Measurements from ENCODE around the gene ALAD.

ALAD gene

DNA sequence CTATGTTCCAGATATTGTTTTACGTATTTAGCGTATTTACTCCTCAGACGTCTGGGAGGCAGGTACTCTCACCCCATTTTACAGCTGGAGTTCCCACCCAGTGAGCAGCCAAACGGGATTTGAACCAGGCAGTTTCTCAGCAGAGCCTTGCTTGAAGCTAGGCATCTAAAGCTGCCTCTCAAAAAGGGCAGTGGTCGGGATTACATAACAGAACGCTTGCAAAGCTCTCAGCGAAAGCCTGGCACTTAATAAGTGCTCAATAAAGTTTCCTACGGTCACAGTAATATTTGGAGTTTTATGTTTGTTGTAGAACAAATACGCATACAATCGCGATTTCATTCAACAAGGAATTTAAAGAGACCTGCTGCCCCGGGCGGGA, 52.0 kb downstream of the ALAD start:
- no peak overlapping the region for H3K9ac ChIP-seq (ENCODE audit: low read length)
- H3K4me3 ChIP-seq (ENCODE audit: low read length) = peak overlapping the region; percentile 90
- no peaks in the 10 kb centered on the region for H3K36me3 ChIP-seq (replicated peaks; ENCODE audit: low read depth, low read length)
- H3K4me2 ChIP-seq (ENCODE audit: low read length) = peak overlapping the region; percentile 97
- no peak for TF ChIP-seq EZH2phosphoT487 (IDR thresholded peaks at IDR 0.05; ENCODE audit: low read depth)
- TF ChIP-seq, protein P1, sequence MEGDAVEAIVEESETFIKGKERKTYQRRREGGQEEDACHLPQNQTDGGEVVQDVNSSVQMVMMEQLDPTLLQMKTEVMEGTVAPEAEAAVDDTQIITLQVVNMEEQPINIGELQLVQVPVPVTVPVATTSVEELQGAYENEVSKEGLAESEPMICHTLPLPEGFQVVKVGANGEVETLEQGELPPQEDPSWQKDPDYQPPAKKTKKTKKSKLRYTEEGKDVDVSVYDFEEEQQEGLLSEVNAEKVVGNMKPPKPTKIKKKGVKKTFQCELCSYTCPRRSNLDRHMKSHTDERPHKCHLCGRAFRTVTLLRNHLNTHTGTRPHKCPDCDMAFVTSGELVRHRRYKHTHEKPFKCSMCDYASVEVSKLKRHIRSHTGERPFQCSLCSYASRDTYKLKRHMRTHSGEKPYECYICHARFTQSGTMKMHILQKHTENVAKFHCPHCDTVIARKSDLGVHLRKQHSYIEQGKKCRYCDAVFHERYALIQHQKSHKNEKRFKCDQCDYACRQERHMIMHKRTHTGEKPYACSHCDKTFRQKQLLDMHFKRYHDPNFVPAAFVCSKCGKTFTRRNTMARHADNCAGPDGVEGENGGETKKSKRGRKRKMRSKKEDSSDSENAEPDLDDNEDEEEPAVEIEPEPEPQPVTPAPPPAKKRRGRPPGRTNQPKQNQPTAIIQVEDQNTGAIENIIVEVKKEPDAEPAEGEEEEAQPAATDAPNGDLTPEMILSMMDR (IDR thresholded peaks at IDR 0.05; ENCODE audit: low read depth, low read length) = no peak
- H3K27me3 ChIP-seq (ENCODE audit: low read depth, low read length) = no peaks in the 10 kb centered on the region
- no peak overlapping the region for H3K27ac ChIP-seq (ENCODE audit: low read length)
- no peaks in the 10 kb centered on the region for H4K20me1 ChIP-seq (ENCODE audit: insufficient read depth, low read length)
- H3K4me1 ChIP-seq (ENCODE audit: low read length) = peaks cover 34% of the 10 kb centered on the region
- no peaks in the 10 kb centered on the region for H3K9me3 ChIP-seq (ENCODE audit: insufficient read depth, low read length)
- no peak overlapping the region for H2AFZ ChIP-seq (ENCODE audit: low read depth, low read length)
- no peaks in the 10 kb centered on the region for H3K79me2 ChIP-seq (ENCODE audit: low read length)

DNA sequence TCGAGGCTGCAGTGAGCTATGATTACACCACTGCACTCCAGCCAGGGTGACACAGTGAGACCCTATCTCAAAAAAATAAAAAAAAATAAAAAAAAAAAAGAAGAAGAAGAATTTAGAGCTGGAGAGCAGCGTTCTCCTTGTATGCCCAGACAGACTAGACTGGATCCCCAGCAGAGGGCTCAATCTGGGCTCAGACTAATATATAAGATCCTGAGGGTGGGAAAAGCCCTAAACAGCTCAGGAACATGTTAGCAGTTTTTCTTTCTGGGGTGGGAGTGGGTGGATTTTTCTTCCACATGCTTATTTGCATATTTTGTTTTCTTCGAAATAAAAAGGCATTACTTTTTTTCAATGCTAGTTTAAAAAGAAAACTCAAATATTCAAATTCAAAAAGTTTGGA, 52.6 kb downstream of the ALAD start:
- Histone ChIP-seq H3K4me2 (ENCODE audit: low read length) (no peak overlapping the region), H3K36me3 (replicated peaks; ENCODE audit: low read depth, low read length) (no peaks in the 10 kb centered on the region), H3K9me3 (ENCODE audit: insufficient read depth, low read length) (no peaks in the 10 kb centered on the region), H4K20me1 (ENCODE audit: insufficient read depth, low read length) (no peaks in the 10 kb centered on the region), H3K4me3 (ENCODE audit: low read length) (no peak overlapping the region), H2AFZ (ENCODE audit: low read depth, low read length) (no peak overlapping the region), H3K4me1 (ENCODE audit: low read length) (peaks cover 34% of the 10 kb centered on the region), H3K9ac (ENCODE audit: low read length) (no peak overlapping the region), H3K27me3 (ENCODE audit: low read depth, low read length) (no peaks in the 10 kb centered on the region), H3K79me2 (ENCODE audit: low read length) (no peaks in the 10 kb centered on the region), H3K27ac (ENCODE audit: low read length) (no peak overlapping the region)
- TF ChIP-seq, protein P1 (IDR thresholded peaks at IDR 0.05; ENCODE audit: low read depth, low read length) = no peak
- TF ChIP-seq EZH2phosphoT487 (IDR thresholded peaks at IDR 0.05; ENCODE audit: low read depth) = no peak

DNA sequence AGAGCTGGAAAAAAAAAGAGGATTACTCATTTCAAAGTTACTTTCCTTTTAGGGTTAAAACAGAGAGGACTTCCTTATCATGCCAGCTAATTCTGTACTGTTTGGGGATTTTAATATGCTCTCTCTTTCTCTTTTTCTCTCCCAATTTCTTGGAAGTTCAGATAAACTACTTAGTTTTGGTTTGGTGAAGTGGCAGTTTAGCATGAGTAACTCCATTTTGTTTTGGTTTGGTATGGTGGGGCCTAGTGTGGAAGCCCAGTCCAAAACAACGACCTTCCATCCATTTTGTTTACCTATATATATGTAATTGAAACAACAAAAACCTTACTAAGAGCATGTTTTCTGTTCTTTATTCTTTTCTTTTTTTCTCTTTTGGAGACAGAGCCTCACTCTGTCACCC, 55.4 kb downstream of the ALAD start:
- Histone ChIP-seq H3K4me1 (ENCODE audit: low read length) (peaks cover 17% of the 10 kb centered on the region), H3K27ac (ENCODE audit: low read length) (no peak overlapping the region), H3K4me2 (ENCODE audit: low read length) (no peak overlapping the region), H3K4me3 (ENCODE audit: low read length) (no peak overlapping the region), H3K27me3 (ENCODE audit: low read depth, low read length) (no peaks in the 10 kb centered on the region), H3K36me3 (replicated peaks; ENCODE audit: low read depth, low read length) (no peaks in the 10 kb centered on the region), H4K20me1 (ENCODE audit: insufficient read depth, low read length) (no peaks in the 10 kb centered on the region), H3K9ac (ENCODE audit: low read length) (no peak overlapping the region), H3K79me2 (ENCODE audit: low read length) (no peaks in the 10 kb centered on the region), H3K9me3 (ENCODE audit: insufficient read depth, low read length) (no peaks in the 10 kb centered on the region), H2AFZ (ENCODE audit: low read depth, low read length) (no peak overlapping the region)
- no peak for TF ChIP-seq EZH2phosphoT487 (IDR thresholded peaks at IDR 0.05; ENCODE audit: low read depth)
- TF ChIP-seq, protein P1 (IDR thresholded peaks at IDR 0.05; ENCODE audit: low read depth, low read length) = no peak

DNA sequence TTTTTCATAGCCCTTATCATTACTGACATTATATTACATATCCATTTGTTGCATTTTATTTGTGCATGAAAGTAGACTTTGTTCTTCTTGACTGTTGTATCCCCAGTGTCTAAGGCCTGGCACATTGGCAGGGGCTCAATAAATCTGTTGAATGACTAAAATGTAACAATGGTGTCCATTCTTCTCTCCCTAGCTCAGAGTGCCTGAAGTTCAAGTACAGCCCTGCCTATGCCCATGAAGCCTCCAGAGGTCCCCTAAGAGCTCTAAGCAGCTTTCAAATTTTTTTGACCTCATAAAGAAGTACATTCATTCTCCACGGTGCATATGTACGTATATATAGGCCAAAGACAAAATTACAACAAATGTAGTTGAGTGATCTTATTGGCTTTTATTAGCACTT, 55.9 kb downstream of the ALAD start:
- H3K27ac ChIP-seq (ENCODE audit: low read length) = no peak overlapping the region
- no peak overlapping the region for H3K9ac ChIP-seq (ENCODE audit: low read length)
- no peaks in the 10 kb centered on the region for H3K9me3 ChIP-seq (ENCODE audit: insufficient read depth, low read length)
- no peaks in the 10 kb centered on the region for H4K20me1 ChIP-seq (ENCODE audit: insufficient read depth, low read length)
- no peaks in the 10 kb centered on the region for H3K27me3 ChIP-seq (ENCODE audit: low read depth, low read length)
- no peak overlapping the region for H2AFZ ChIP-seq (ENCODE audit: low read depth, low read length)
- no peak overlapping the region for H3K4me2 ChIP-seq (ENCODE audit: low read length)
- H3K36me3 ChIP-seq (replicated peaks; ENCODE audit: low read depth, low read length) = no peaks in the 10 kb centered on the region
- TF ChIP-seq, protein P1 (IDR thresholded peaks at IDR 0.05; ENCODE audit: low read depth, low read length) = no peak
- TF ChIP-seq EZH2phosphoT487 (IDR thresholded peaks at IDR 0.05; ENCODE audit: low read depth) = no peak
- no peak overlapping the region for H3K4me3 ChIP-seq (ENCODE audit: low read length)
- no peaks in the 10 kb centered on the region for H3K79me2 ChIP-seq (ENCODE audit: low read length)
- H3K4me1 ChIP-seq (ENCODE audit: low read length) = peaks cover 17% of the 10 kb centered on the region

All from OCI-LY3 (cell line).